DND-41 (cell line): Measurements from ENCODE around the gene NBPF1.
A peak's percentile ranks its signal among the peaks of the same experiment; 100 is the strongest.
"Not testable (repeated sequence)": the region's sequence is repeated elsewhere in the genome, so short reads cannot be mapped to it uniquely, and the experiment has no call there.

ENCODE experiments used
- ATAC-seq: fragments of 200-7000 bp; cut with Tn5 transposase; 3 replicates; pipeline ENCODE4 v1.9.1; 2021; ENCODE audit warnings: low read depth; ENCODE audit not compliant: insufficient read depth
- DNase-seq: peaks from one replicate; pipeline ENCODE4 v3.0.0-alpha.2; 2020
- H2AFZ ChIP-seq: 2 replicates; pipeline ENCODE4 v1.6.0; 2012; ENCODE audit warnings: low read depth, low read length
- H3K27ac ChIP-seq: 2 replicates; pipeline ENCODE4 v1.5.1; 2012; ENCODE audit warnings: low read length, inconsistent platforms
- H3K27me3 ChIP-seq: fragments of 200-600 bp; sonication (generic); 2 replicates; pipeline ENCODE4 v1.6.0; 2012; ENCODE audit warnings: low read length, mild to moderate bottlenecking, inconsistent platforms; ENCODE audit not compliant: insufficient read depth, poor library complexity
- H3K36me3 ChIP-seq: 2 replicates; pipeline ENCODE4 v1.5.1; 2012; ENCODE audit warnings: low read length, inconsistent platforms; ENCODE audit not compliant: insufficient read depth
- H3K4me1 ChIP-seq: 2 replicates; pipeline ENCODE4 v1.5.1; 2012; ENCODE audit warnings: mild to moderate bottlenecking, low read length; ENCODE audit not compliant: insufficient read depth
- H3K4me2 ChIP-seq: 2 replicates; pipeline ENCODE4 v1.6.0; 2012; ENCODE audit warnings: mild to moderate bottlenecking, moderate library complexity, low read length, inconsistent platforms; ENCODE audit not compliant: insufficient read depth
- H3K4me3 ChIP-seq, 2 experiments: fragments of 200-600 bp in 1 of 2; shearing (Covaris generic) in 1 of 2; 2 replicates each; pipeline ENCODE4 v1.5.1; 2012 to 2016; ENCODE audit warnings: inconsistent platforms in 2 of 2, low read length in 2 of 2, mild to moderate bottlenecking in 2 of 2, low read depth in 1 of 2, moderate library complexity in 1 of 2
- H3K79me2 ChIP-seq: 2 replicates; pipeline ENCODE4 v1.6.0; 2012; ENCODE audit warnings: low read length, inconsistent platforms; ENCODE audit not compliant: insufficient read depth
- H3K9ac ChIP-seq: 2 replicates; pipeline ENCODE4 v1.6.0; 2012; ENCODE audit warnings: low read depth, mild to moderate bottlenecking, inconsistent platforms, low read length, moderate library complexity
- H3K9me3 ChIP-seq: 2 replicates; pipeline ENCODE4 v1.5.1; 2012; ENCODE audit warnings: low read length, moderate library complexity, mild to moderate bottlenecking, inconsistent platforms; ENCODE audit not compliant: insufficient read depth, severe bottlenecking
- H4K20me1 ChIP-seq: 2 replicates; pipeline ENCODE4 v1.6.0; 2012; ENCODE audit warnings: low read length; ENCODE audit not compliant: insufficient read depth
- EZH2 ChIP-seq: IDR thresholded peaks from 3 replicates; pipeline ENCODE4 v1.6.1; 2012; ENCODE audit warnings: borderline replicate concordance, low read depth, mild to moderate bottlenecking, moderate library complexity, low read length, inconsistent platforms; ENCODE audit not compliant: severe bottlenecking
- TF ChIP-seq, protein P1 (sequence below): IDR thresholded peaks from 2 replicates; pipeline ENCODE4 v1.5.1; 2012; ENCODE audit warnings: borderline replicate concordance, low read length, moderate library complexity, mild to moderate bottlenecking; ENCODE audit not compliant: poor library complexity, severe bottlenecking; ENCODE audit errors: extremely low read depth

The NBPF1 gene

GRCh38 chr1:16628361-16629111 is 15.2 kb upstream of the NBPF1 start:
- H3K36me3 ChIP-seq: peaks cover 85% of the 10 kb centered on the region
- no peaks in the 10 kb centered on the region for H3K27me3 ChIP-seq
- peaks cover 23% of the 10 kb centered on the region for H4K20me1 ChIP-seq
- H3K4me1 ChIP-seq: no peaks in the 10 kb centered on the region
- H3K9me3 ChIP-seq: no peaks in the 10 kb centered on the region
- peak; percentile 8 for DNase-seq
- H3K27ac ChIP-seq: no peak overlapping the region
- H3K4me3 ChIP-seq: no peak overlapping the region
- no peak overlapping the region for H3K4me2 ChIP-seq
- H3K79me2 ChIP-seq: no peaks in the 10 kb centered on the region
- no peak overlapping the region for H3K9ac ChIP-seq
- TF ChIP-seq, protein P1, sequence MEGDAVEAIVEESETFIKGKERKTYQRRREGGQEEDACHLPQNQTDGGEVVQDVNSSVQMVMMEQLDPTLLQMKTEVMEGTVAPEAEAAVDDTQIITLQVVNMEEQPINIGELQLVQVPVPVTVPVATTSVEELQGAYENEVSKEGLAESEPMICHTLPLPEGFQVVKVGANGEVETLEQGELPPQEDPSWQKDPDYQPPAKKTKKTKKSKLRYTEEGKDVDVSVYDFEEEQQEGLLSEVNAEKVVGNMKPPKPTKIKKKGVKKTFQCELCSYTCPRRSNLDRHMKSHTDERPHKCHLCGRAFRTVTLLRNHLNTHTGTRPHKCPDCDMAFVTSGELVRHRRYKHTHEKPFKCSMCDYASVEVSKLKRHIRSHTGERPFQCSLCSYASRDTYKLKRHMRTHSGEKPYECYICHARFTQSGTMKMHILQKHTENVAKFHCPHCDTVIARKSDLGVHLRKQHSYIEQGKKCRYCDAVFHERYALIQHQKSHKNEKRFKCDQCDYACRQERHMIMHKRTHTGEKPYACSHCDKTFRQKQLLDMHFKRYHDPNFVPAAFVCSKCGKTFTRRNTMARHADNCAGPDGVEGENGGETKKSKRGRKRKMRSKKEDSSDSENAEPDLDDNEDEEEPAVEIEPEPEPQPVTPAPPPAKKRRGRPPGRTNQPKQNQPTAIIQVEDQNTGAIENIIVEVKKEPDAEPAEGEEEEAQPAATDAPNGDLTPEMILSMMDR: no peak
- no peak for TF ChIP-seq EZH2
- no peak overlapping the region for H2AFZ ChIP-seq
- no peak for ATAC-seq

DNA sequence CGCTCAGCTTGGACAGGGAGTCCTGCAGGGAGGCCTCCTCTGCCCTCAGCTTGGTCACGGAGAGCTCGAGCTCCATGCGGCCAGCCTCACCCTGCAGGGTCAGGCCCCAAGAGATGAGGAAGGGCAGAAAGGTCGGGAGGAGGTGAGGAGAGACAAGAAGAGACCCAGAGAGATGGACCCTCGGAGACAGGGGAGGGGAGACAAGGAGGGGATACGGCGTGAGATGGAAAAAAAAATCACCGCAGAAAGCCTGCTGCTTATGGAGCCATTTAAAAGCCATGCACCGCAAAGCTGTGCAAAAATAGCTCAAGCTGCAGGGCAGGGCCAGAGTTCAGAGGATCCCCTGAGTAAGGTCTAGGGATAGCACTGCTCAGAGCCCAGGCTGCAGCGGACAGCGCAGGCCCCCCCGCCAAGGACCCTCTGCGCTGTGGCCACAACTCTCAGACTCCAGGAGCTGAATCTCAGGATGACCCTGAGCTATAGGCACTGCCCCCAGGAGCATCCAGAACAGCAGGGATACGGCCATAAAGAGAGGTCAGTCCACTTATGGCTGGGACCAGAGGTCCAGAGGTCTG is 13.1 kb upstream of the NBPF1 start:
- H2AFZ ChIP-seq, DNase-seq, H3K79me2 ChIP-seq, H3K9me3 ChIP-seq, H3K27ac ChIP-seq, H3K9ac ChIP-seq, H3K4me3 ChIP-seq, H3K4me2 ChIP-seq, H3K27me3 ChIP-seq, ATAC-seq, H3K4me1 ChIP-seq: not testable (repeated sequence)
- Histone ChIP-seq H3K36me3 (peaks cover 86% of the 10 kb centered on the region), H4K20me1 (peaks cover 19% of the 10 kb centered on the region)

DNA sequence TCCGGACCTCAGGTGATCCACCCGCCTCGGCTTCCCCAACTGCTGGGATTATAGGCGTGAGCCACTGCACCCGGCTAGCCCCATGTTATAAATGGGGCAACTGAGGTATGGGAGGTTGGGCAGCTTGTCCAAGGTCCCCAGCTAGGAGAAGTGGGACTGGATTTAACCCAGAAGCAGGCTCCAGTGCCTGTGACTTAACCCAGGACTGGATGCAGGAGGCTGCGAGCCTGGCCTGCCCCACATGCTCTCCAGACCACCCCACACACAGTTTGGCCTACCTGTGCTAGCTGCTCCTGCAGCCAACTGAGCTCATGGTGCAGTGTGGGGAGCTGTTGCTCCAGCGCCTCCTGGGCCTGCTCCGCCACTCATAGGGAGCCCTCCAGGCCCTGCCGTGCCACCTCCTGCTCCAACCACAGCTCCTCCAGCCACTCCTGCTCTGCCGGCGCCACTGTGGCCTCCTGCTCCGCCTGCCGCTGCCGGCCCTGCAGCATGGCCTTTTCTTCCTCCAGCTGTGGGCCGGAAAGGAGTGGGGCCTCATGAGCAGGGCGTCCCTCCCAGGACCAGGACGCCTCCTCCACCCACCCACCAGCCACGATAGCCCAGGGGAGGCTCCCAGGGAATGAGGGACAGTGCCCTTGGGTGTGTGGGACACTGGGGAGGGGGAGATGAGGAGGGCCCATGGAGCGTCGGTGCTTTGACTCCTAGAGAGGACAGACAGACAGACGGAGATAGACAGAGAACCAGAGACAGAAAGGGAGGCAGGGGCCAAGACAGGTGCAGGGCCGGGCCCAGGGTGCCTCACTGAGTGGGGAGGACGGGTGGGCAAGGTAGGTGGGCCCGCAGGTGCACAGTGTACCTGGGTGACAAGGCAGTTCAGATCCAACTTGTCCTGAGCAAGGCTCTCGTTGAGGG is 12.4 kb upstream of the NBPF1 start:
- peaks cover 83% of the 10 kb centered on the region for H3K36me3 ChIP-seq
- H3K79me2 ChIP-seq: no peaks in the 10 kb centered on the region
- DNase-seq (no peak), ATAC-seq (no peak)
- no peak overlapping the region for H3K27ac ChIP-seq
- H3K4me3 ChIP-seq: no peak overlapping the region
- no peaks in the 10 kb centered on the region for H3K9me3 ChIP-seq
- H3K9ac ChIP-seq: no peak overlapping the region
- no peak overlapping the region for H2AFZ ChIP-seq
- H3K4me2 ChIP-seq: no peak overlapping the region
- TF ChIP-seq, protein P1: no peak
- no peak for TF ChIP-seq EZH2
- no peaks in the 10 kb centered on the region for H3K27me3 ChIP-seq
- peaks cover 19% of the 10 kb centered on the region for H4K20me1 ChIP-seq
- no peaks in the 10 kb centered on the region for H3K4me1 ChIP-seq

DNA sequence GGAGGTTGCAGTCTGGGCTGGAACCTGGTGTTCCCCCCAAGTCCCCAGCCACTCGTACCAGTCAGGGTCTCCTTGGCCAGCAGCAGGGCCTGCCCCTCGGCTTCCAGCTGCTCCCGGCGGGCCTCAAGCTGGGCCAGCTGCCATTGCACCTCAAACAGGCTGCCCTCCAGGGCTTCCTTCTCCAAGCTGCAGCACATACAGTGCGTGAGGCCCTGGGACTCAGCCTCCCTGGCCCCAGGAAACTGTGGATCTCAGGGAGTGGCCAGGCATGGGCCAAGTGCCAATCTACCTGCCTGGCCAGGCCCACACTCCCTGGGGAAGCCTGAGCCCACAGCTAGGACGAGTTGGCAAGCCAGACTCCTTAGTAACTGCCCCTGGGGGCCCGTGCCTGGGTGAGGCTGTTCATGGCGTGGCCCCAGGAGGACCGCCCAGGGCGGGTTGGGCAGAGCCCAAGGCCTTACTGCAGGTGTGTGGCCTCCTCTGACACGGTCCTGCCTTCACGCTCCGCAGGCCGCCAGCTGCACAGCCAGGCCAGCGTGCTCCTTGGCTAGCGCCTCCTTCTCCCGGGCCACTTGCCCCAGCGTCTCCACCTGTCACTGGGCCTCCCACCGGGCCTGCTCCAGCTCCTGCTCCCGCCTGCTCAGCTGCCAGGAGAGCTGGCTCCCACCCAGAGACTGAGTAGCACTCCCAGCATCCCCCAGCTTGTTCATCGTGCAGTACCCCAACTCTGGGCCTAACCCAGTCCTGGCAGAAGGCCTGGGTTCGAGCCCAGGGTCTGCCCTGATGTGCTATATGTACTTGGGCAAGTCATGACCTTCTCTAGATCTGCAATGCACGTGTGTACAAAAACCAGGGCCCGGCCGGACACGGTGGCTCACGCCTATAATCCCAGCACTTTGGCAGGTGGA is 10.7 kb upstream of the NBPF1 start:
- H3K4me3 ChIP-seq, DNase-seq, H3K9ac ChIP-seq, H2AFZ ChIP-seq, H3K79me2 ChIP-seq, H3K27ac ChIP-seq, H3K4me2 ChIP-seq, H3K27me3 ChIP-seq, H3K9me3 ChIP-seq, ATAC-seq, H3K4me1 ChIP-seq: not testable (repeated sequence)
- H3K36me3 ChIP-seq: peaks cover 75% of the 10 kb centered on the region
- H4K20me1 ChIP-seq: peaks cover 12% of the 10 kb centered on the region

- H3K27ac ChIP-seq, H3K9ac ChIP-seq, H3K4me1 ChIP-seq, H3K4me3 ChIP-seq, H2AFZ ChIP-seq, ATAC-seq, H3K79me2 ChIP-seq, H4K20me1 ChIP-seq, H3K9me3 ChIP-seq, DNase-seq, H3K4me2 ChIP-seq, H3K27me3 ChIP-seq: not testable (repeated sequence)
- peaks cover 74% of the 10 kb centered on the region for H3K36me3 ChIP-seq
Observed at GRCh38 chr1:16623337-16623736, 10.0 kb upstream of the NBPF1 start.
